ENCODE measurements around the gene TMEM8B. TPM values are rescaled to one million over a fixed set of nuclear protein-coding genes. Genes with fewer than 3 reads are reported as not detected.

The TMEM8B gene
- total RNA-seq, 6 experiments from 2014 or later, result 8.7 to 15.2 (median 12.0) TPM

GRCh38 chr9:35869621-35870216 is 40.7 kb downstream of the TMEM8B start:
- no peak overlapping the region for H3K27ac Mint-ChIP-seq
- no peaks in the 10 kb centered on the region for H3K36me3 Mint-ChIP-seq (ENCODE audit: low read depth)
- TF ChIP-seq CTCF (IDR thresholded peaks at IDR 0.05), result no peak
- 0 out of 2 replicates have a peak, but pooled peaks cover 2% of the 10 kb centered on the region for H3K27me3 Mint-ChIP-seq (ENCODE audit: insufficient read depth)
- H3K9me3 Mint-ChIP-seq, result no peaks in the 10 kb centered on the region
- no peak overlapping the region for H3K4me3 Mint-ChIP-seq
- H3K4me1 Mint-ChIP-seq (ENCODE audit: low read depth), result no peaks in the 10 kb centered on the region
- DNase-seq, result no peak

GRCh38 chr9:35870351-35870923 is 41.4 kb downstream of the TMEM8B start, which contains the start of gene OR13J1:
OR13J1 (minus strand) TSS chr9:35870401; CDS start chr9:35870401, 0 bp downstream.
- no peak for TF ChIP-seq CTCF (IDR thresholded peaks at IDR 0.05)
- peaks cover 3% of the 10 kb centered on the region; the same call in 1 of the 2 replicates for H3K27me3 Mint-ChIP-seq (ENCODE audit: insufficient read depth)
- H3K36me3 Mint-ChIP-seq (ENCODE audit: low read depth), result no peaks in the 10 kb centered on the region
- DNase-seq, result no peak
- H3K4me1 Mint-ChIP-seq (ENCODE audit: low read depth), result no peaks in the 10 kb centered on the region
- H3K4me3 Mint-ChIP-seq, result no peak within 1 kb of the TSS
- H3K27ac Mint-ChIP-seq, result no peak within 1 kb of the TSS
- peaks cover under 1% of the 10 kb centered on the region; the same call in 1 of the 2 replicates for H3K9me3 Mint-ChIP-seq

GRCh38 chr9:35871545-35871944 is 42.5 kb downstream of the TMEM8B start:
- Mint-ChIP-seq H3K27ac (no peak overlapping the region), H3K36me3 (ENCODE audit: low read depth) (peaks cover 2% of the 10 kb centered on the region)

GRCh38 chr9:35872505-35872904 is 43.5 kb downstream of the TMEM8B start:
- Mint-ChIP-seq H3K4me3 (no peak overlapping the region), H3K36me3 (ENCODE audit: low read depth) (peaks cover 11% of the 10 kb centered on the region), H3K9me3 (peaks cover 18% of the 10 kb centered on the region), H3K4me1 (ENCODE audit: low read depth) (no peaks in the 10 kb centered on the region), H3K27me3 (ENCODE audit: insufficient read depth) (peaks cover 5% of the 10 kb centered on the region), H3K27ac (no peak overlapping the region)
- no peak for DNase-seq
- TF ChIP-seq CTCF (IDR thresholded peaks at IDR 0.05), result no peak

More at GRCh38 chr9:35871545-35871944, 42.5 kb downstream of the TMEM8B start:
- Mint-ChIP-seq H3K27me3 (ENCODE audit: insufficient read depth) (peaks cover 5% of the 10 kb centered on the region), H3K4me3 (no peak overlapping the region), H3K9me3 (peaks cover 8% of the 10 kb centered on the region), H3K4me1 (ENCODE audit: low read depth) (no peaks in the 10 kb centered on the region)
- no peak for DNase-seq
- TF ChIP-seq CTCF (IDR thresholded peaks at IDR 0.05), result no peak

GRCh38 chr9:35882263-35882848 is 53.3 kb downstream of the TMEM8B start:
- Mint-ChIP-seq H3K4me3 (no peak overlapping the region), H3K4me1 (ENCODE audit: low read depth) (peaks cover 13% of the 10 kb centered on the region), H3K27me3 (ENCODE audit: insufficient read depth) (peaks cover 8% of the 10 kb centered on the region), H3K27ac (no peak overlapping the region), H3K36me3 (ENCODE audit: low read depth) (peaks cover 6% of the 10 kb centered on the region), H3K9me3 (peaks cover 6% of the 10 kb centered on the region)
- peak; percentile 99 for TF ChIP-seq CTCF (IDR thresholded peaks at IDR 0.05)
- DNase-seq, result peak; percentile 52
